HG02678 (cell line): ENCODE data around the gene DNLZ.

Experiments
- ATAC-seq: cut with Tn5 transposase; IDR thresholded peaks from one replicate; pipeline ENCODE4 v1.9.1; 2021; ENCODE audit warnings: mild to moderate bottlenecking, moderate library complexity; ENCODE audit not compliant: unreplicated experiment

DNLZ gene

DNA sequence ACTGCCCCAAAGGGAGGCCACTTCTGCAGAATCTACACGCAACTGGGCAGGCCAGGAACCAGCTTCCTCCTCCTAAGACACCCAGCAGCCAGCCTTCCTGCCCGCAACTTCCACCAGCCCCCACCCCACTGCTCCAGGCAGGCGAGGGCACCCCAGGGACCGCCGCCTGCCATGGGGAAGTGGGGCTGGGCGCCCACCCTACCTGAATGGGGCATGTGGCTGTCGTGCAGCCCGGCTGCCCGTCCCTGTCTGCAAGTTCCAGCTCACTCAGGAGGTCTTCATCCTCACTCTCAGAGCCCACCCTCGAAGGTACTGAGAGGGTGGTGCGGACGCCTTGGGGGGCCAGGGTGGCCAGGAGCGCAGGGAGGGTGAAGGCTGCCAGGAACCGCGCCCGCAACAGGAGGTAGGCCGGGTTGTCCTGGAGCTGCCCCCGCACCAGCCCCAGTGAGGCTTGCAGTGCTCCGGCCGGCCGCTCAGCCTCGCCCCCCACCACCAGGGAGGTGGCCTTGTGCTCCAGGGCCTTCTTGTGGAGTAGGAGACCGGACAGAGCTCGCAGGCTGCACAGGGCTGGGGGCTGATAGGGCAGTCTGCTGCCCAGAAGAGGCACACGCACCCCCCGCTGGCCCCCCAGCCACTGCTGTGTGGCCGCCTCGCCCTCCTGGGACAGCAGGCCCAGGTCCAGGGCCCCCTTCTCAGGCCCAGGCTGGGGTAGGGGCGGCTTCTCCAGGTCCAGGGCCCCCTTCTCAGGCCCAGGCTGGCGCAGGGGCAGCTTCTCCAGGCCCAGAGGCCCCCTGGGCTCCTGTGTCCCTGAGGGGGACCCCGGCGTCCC is 14.0 kb upstream of the DNLZ start:
- ATAC-seq, result no peak

DNA sequence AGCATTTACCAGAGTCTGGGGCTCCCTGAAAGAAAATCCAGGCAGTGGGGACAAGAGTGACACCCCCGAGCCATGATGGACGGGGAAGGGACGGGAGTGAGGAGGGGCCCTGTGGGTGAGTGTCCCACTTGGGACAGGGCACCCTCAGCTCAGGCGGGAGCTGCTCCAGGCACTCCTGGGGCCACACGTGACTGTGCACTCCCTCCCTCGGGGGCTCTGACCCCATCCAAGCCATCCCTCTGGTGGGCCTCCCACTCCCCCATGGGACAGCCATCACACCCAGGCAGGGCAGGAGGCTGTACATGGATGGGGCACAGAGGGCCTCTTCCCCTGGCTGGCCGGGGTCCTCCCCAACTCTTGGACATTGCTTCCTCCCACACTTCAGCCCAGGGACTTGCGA is 12.9 kb upstream of the DNLZ start:
- ATAC-seq, result no peak

DNA sequence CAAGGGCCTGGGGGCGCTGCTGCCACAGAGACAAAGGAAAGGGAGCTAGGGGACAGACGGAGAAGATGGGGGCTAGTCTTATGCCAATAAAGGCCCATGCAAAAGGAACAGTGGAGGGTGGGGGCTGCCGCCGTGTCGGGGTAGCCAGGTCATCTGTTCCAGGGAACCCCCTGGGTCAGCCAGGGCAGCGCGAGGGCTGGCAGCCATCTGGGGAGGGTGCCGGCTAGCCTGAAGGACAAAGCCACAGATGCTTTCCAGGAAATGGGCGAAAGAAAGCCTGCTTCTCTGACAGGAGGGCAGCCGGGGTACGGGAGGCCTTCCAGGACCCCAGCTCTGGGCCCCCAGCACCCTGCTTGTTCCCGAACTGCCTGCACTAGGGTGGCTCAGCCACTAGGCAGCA is 11.6 kb upstream of the DNLZ start:
- ATAC-seq, result no peak

DNA sequence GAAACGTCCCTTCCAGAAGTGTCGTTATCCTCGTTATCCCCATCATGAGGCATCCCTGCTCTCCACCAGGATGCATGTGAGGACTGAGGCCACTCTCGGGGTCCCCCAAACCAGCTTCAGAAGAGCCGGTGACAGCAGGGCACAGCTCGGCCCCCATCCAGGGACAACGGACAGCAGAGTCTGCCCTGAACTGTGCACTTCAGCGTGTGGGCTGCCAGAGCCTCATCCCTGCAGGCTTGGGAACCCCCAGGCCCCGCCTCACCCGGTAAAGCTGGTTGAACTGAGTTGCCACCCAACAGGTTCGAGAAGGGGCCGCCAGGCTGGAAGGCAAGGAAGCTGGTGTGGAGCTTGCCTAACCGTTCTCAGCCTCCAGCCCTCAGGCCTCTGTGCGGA is 10.6 kb upstream of the DNLZ start:
- ATAC-seq, result no peak

DNA sequence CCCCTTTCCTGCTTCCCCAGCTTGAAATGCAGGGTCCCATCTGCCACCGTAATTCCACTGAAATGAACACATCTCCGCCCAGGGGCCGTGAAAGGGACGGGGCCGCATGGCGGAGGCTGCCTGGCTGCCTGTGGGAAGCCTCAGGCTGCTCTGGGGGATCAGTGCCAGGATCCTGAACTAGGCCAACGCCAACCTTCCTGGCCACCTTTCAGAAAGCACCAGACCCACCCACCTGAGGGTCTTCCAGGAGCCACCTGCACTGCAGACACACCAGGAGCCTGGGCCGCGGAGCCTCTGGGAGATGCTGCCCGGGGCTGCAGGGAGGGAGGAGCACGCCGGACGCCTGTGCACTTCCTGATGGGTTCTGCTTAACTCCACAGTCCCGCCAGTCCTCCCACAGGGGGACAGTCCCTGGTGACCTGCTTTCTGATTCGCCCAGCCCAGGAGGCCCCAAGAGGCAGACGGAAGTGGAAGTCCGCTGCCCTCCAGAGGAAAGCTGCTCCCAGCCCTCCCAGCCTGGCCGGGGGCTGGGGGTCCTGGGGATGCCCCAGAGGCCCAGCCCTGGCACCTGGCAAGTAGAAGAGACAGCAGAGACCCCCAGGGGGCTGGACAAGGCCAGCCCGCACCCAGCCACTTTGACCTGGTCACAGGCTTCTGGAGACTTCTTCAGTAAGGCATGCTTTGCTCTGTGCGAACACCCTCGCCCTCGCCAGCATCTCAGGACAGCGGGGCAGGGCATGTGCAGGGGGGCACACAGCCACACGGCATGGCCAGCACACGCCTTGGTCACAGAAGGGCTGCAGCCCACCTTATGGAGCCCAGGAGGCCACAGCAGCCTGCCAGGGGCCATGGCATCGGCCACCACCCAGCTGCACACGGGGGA is 10.0 kb upstream of the DNLZ start, which contains the start of gene CARD9:
Gene CARD9, minus strand, starts transcription at position 370 of the 883 bp plus-strand sequence. CDS start 1,591 bp downstream, outside the sequence.
- no peak for ATAC-seq

DNA sequence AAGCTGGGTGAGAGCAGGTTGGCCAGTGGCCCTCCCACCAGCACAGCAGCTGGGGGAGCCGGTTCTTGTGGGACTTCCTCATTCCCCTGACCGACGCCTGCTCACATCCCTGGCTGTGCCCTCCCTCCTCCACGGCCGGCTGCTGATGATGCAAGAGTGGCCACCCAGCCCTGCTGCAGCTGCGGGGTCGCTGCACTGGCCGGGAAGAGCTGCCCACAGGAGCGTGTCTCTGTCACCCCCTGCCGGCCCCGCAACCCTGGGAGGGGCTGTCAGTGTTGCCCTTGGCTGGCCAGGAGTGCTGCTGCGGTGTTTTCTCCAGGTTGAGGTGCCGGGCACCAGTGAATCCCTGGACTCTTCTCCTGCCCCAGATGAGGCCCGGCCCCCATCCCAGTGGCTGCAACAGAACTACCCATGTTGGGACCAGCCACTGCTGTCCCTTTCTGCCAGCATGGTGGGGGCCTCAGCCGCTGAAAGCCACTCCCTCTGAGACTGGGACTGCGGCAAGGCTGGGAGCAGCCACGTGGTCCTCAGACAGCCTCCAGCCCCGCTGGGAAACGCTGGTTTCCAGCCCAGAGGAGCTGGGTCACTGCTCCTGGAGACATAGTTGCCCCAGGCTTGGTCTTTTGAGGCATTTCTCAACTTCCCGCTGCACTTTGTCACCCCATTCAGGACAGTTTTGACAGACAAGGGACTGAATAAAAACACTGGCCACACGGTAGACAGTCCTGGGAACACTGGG is 9.2 kb upstream of the DNLZ start:
- no peak for ATAC-seq

DNA sequence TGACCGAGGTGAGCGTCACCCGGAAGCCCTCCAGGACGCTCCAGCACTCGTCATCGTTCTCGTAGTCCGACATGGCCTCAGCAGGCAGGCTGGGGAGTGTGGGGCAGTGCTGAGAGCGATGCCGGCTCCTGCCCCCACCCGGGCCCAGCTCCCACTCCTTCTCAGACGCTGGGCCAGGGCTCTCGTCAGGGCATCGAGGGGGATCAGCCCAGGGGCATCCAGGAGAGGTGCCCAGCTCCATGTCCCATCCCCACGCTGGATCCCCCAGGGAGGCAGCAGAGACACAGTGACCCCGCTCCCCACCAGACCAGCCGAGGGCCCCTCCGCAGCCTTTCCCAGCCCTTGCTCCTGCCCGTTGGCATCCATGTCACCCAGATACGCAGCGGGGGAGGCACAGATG is 8.5 kb upstream of the DNLZ start:
- ATAC-seq, result no peak

DNA sequence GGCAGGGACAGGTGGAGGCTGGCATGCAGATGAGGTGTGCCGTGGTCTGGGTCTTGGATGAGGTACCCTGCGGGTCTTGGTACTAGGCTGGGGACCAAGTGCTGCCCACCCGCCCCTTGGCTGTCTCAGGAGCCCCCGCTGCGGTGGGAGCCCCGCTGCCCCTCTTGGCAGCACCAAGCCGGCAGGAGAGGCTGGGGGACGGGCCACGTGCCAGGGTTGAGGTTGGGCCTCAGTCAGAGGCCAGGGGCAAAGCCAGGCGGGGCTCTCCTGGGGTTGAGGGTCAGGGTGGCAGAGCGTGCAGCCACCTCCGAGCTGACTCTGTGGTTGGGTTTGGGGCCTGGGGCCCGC is 8.0 kb upstream of the DNLZ start:
- no peak for ATAC-seq

DNA sequence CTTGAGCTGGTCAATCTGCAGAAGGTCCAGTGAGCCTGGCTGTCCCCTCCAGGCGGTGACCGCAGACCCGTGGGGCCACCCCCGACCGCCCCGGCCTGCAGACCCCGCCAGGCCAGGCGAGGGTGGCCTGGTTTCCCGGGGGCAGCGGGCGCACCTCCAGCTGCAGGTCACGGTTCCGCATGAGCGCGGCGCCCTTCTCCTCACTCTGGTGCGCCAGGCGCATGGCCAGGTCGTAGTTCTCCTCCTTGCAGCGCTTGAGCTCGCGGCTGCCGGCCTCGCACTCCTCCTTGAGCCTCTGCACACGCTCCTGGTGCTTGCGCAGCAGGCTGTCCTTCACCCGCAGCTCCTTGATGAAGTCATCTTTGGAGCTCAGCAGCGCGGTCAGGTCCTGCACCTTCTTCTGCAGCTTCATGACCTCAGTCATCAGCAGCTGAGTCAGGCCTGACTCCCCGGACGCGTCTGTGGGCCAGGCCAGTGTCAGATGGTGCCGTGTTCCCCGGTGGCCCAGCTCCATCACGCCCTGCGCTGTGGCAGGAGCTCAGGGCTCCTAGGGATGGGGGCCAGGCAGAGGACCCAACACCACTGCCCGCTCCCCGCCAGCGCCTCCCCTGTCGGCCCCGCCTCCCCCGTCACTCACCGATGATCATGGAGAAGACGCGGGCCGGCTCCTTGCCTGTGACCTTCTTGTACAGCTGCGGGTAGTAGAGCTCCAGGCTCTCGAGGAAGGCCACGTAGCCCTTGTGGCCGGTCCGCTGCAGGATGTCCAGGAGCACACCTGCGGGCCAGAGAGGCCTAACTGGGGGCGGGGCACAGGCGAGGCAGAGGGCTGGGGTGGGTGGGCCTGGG is 7.4 kb upstream of the DNLZ start:
- ATAC-seq, result no peak

DNA sequence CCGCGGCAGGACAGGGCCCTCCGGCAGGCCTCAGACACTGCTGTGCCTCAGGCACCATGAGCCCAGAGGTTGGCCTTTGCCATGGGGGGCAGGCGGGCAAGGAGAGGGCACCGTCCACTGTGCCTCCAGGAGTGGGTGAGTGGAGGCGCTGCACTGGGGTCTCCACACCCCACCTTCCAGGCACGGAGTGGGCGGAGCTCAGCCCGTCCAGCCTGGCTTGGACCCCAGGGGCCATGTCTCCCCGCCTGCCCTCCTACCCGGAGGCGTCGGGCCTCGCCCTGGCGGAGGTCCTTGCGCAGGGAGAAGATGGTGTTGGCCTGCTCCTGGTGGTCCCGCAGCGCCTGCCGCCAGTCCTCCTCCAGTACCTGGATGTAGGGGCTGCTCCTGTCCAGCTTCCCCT is 6.5 kb upstream of the DNLZ start:
- ATAC-seq, result no peak

DNA sequence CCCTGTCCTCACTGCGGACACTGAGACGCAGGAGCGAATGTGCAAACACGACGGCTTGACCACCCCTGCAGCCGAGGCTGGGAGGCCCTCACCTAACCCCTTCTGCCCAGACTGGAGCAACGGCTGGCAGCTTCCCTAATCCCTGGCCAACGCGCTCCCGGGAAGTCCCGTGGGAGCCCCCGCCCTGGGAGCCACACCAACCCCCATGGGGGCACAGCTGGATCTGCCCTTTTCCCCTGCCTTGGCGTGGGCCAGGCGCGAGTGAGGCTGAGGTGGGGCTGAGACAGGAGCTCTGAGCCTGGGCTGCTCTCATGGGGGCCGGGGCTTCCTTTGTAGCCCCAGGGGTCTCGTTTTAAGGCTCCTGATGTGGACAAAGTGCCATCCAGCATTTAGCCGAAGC is 4.6 kb upstream of the DNLZ start:
- no peak for ATAC-seq

DNA sequence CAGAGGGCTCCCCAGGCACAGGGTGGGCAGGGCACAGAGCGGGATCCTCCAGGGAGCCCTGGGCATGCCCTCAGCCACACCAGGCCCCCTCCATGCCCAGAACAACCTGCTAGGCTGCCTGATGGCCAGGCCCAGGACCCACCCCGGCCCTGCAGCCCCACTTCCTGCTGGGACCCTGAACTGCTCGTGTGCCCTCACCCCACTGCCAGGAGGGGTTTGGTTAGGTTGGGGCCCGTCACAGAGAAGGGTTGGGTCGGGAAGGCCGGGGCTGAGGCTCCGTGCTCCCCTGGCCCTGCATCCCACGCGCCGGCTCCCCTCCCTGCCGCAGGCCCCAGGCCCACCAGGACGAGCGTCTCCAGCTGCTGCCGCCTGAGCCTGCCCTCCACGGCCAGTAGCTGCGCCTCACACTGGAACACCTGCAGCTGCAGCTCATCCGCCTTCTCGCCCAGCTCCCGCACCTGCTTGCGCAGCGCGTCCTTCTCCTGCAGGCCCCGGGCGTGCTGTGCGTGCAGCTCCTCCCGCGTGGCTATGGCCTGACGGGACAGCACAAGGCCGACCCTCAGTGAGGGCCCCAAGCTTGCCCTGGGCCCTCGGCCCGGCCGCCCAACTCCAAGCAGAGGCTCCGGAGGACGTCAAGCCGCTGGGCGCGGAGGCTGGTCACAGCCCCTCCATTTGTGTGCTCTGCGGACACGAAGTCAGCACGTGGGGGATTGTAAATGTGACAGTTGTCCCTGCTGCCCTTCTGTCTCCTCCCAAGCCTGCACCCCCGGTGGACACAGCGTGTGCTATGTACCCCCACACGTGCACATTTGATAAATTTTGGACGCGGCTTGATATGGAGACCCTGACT is 4.0 kb upstream of the DNLZ start:
- no peak for ATAC-seq

DNA sequence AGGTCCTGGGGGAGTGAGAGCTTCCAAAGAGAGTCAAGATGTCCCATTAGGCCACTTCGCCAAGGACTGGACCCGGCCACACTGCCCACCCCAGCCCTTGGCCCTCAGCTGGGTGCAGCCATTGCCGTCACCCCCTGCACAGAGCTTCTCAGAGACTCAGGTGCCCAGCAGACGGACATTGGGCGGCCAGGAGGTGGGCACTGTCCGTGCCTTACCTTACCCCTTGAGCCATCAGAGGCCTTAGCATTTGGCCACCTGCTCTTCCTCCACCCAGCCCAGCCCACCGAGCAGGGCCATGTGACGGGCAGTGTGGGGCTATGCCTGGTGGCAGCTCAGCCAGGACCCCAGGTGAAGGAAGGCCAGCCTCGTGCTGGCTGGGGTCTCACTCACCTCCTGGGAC is 3.3 kb upstream of the DNLZ start:
- no peak for ATAC-seq

DNA sequence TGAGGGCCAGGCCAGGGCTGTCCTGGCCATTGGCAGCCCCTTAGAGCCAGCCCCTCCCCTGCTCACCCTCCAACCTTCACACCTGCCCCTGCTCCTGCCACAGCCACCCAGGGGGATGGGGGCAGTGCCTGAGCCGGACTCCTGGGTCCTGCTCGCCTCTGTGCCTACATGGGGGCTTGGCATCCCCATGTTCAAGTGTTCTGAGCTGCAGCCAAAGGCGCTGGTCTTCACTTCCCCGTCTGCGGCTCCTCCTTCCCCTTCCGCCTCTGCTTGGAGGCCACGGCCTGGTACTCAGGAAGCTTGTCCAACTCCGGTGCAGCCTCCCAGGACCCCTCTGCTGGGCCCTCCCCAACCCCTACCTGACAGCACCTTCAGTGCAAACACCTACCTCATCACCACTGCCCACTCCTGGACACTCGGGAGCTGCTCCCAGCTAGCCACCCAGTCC is 2.3 kb upstream of the DNLZ start:
- no peak for ATAC-seq

DNA sequence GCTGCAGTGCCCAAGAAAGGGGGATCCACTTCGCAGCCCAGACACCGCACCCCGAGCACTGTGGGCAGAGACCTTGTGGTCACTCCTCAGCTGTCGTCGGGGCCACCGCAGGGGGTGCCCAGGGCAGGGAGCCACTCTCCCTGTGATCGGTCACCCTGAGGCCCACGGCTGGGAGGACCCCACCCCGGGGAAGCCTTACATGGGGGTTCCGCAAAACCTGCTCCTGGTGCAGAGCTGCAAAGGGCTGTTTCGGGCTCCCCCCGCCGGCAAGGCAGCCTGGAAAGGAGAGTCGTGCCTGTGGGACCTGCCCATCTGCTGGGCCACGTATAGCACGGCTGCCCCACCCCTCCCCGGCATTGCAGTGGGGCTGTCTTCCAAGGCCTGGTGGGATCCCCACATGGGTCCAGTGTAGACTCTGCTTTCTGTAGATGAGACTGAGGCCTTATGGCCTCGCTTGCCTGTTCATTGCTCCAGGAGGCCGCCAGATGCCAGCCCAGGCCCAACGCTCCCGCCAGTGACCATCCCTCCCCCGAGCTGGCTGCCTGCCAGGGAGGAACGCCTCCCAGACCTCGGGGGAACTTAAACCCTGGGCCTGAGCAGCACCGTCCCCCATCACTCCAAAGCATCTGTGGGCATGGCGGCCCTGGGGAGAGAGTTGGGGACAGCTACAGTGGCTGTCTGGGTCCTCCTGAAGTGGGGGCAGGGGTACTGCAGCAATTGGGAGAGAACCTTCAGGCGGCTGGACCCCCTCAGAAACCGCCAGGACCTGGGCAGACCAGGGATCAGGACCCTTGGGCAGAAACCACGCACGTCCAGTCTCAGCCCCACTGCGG is 1.6 kb upstream of the DNLZ start:
- no peak for ATAC-seq

DNA sequence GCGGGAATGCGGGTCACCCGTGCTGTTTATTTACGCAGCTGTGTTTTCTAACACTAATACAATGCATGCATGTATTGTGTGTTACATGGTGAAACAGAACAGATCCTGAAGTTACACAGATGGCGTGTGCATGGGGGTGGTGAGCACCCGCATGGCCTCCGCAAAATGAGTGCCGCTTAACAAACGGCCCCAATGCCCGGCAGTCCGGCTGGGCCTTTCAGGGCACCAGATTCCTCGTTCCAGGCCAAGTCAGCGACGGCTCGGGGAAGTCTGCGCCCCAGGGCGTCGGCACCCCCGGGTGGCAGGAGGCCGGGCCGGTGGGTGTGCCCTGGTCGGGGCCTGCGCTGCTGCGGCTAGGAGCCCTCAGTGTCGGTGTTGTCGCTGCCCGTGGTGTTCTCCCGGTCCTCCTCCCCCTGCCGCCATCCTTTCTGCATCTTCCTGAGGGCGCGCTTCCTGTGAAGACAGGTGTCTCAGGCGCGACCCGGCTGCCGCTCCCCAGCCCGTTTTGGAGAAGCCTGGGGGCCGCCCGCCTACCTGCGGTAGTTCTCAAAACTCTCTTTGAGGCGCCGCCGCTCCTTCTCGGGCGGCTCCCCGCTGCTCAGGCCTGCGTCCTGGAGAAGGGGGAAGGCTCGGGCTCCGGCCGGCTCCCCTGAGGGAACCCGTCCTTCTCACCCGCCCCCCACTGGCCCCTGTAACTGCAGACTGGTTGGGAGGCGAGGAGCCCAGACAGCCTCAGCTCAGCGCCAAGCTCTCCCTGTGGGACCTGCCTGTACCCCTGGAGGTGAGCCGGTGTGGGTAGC is 605 bp upstream of the DNLZ start:
- no peak for ATAC-seq

DNA sequence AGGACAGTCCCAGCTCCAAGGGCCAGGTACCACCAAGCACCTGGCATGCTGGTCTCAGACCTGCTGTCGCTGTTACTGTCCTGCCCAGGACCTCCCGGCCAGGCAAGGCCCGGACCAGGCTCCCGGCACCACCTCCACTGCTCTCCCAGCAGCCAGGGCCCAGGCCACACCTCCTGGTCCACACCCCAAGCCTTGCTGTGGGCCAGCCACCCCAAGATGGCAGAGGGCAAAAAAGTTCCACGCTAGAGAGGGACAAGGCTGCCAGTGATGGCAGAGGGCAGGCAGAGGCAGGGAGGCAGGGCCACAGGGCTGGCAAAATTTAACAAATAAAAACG is 1.1 kb downstream of the DNLZ start:
- no peak for ATAC-seq
